Raji (cell line): ENCODE data around the gene CAMK1.

Experiments used
- POLR2A ChIP-seq: IDR thresholded peaks from 2 replicates; pipeline ENCODE4 v1.6.1; 2011; ENCODE audit warnings: low read depth, low read length, control low read depth; ENCODE audit not compliant: insufficient read depth

Gene CAMK1

GRCh38 chr3:9743548-9743947 lies 26.2 kb downstream of the CAMK1 start:
- no peak for TF ChIP-seq POLR2A

DNA sequence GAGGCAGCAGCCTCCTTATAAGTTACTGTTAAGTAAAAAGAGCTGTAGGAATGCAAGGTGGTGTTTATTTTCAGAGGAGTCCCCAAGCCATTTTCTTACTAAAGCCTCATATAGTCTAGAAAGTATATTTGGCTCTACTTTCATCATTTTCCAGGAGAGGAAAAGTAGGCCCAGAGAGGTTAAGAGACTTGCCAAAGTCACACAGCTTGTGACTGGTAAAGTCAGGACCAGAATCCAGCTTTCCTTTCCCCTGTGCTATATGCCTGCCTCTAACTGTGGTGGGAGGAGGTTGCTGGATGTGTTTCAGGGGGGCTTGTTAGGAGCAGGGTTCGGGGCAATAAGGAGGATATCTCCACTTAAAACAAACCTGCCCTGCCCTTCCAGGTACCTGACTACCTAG lies 27.2 kb downstream of the CAMK1 start:
- no peak for TF ChIP-seq POLR2A

GRCh38 chr3:9739181-9739580 lies 30.6 kb downstream of the CAMK1 start:
- no peak for TF ChIP-seq POLR2A

GRCh38 chr3:9736831-9737230 lies 32.9 kb downstream of the CAMK1 start:
- no peak for TF ChIP-seq POLR2A

GRCh38 chr3:9732740-9733115 lies 37.0 kb downstream of the CAMK1 start:
- no peak for TF ChIP-seq POLR2A

DNA sequence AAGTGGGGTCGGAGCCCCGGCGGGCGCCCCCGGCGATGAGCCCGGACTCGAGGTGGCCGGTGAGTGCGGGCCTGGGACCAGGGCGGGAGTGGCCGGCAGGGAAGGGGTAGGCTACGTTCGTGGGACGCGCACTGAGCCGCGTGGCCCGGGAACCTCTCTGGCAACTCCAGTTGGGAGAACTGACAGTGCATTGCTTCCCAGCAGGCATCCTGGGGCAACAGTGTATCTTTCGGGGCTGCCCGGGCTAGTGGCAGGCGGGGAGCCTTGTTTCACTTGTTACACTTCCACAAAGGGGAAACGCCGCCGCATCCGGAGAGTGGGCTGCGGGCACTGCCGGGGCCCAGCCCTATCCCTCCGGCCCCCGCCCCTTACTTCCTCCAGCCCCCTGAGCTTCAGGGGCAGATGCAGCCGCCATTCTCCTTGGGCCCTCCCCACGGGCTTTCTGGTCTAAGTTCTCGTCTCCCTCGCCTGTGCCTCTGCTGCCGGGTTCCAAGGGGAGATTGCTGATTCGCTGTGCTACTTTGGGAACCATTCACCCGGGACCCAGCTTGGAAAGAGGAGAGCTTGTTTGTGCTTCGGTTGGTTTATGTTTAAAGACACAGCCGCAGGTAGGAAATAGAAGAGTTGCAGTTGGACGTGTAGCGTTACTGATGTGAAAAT lies 37.5 kb downstream of the CAMK1 start:
- TF ChIP-seq POLR2A = no peak; the same call in 1 of the 2 replicates

DNA sequence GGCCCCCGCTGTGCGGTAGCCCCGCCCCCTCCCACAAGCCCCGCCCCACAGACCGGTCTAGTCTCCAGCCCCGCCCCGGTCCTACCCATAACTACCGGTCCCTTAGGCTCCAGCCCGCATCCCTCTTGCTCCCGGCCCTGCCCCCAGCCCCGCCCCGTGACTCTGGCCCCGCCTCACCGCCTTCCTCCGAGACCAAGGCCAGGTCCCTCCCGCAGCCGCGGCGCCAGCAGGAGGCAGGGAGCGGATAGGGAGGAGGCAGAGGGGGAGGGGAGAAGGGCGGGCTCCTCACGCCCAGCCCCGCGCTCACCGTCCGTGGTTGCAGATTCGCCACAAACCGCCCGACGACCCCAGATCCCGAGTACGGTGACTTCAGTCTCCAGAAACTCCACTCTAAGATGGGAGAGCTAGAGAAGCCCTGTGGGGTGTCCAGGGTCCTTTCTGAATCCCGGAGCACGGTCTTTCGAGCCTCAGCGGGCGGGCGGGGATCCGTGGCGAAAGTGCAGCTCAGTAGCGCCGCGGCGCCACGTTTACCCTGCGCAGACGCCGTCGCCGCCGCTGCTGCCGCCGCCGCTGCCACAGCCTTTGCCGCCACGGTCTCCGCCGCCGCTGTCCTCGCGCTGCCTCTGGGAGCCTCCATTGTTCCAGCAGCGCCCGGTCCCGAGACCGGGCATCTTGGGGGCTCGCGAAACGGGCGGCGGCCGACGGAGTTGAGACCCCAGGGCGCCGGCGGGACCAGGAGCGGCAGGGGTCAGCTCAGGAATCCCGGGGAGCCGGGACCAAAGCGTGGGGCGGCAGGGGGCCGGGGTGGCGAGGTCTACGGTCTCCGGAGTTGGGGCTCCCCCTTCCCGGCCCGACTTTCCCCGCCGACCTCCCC lies 38.3 kb downstream of the CAMK1 start, which contains the start of gene BRPF1:
Gene BRPF1, plus strand, starts transcription at position 530 of the 874 bp plus-strand sequence. CDS start 2,406 bp downstream, outside the sequence.
- peak; percentile 61 for TF ChIP-seq POLR2A

DNA sequence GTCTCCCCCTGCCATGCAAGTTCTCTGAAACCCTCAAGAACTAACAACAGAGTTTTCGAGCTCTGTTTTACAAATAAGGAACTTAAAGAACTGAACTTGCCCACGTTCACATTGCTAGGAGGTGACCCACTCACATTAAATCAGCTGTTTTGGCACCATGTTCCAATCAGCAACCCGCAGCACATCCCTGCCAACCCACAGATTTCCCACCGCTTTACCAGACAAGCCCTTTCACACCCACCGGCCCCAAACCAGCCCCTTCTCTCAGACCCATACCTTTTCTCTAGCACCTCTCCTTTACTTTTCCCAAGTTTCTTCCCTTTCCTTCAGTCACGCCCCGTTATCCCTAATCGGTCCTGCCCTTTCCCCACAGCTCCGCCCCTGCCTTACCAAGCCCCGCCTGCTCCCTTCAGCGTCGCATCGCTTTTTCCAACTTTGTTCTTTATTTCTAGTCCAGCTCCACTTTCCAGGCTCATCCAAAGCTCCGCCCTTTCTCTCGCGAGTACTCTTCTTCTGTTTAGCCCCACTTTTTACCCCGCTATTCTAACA lies 39.0 kb downstream of the CAMK1 start:
- TF ChIP-seq POLR2A = no peak

DNA sequence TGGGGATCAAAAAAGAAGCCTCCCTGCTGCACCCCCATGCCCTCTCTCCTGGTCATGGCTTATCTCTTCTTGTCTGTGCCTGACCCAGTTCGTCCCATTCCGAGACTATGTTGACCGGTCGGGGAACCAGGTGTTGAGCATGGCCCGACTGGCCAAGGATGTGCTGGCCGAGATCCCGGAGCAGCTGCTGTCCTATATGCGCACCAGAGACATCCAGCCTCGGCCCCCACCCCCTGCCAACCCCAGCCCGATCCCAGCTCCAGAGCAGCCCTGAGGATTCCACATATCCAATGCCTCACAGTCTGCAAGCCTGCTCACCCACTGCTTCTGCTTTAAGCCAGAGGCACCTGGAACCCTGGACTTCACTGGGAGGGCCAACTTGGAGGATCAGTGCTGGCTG lies 40.3 kb downstream of the CAMK1 start:
- TF ChIP-seq POLR2A = no peak

- TF ChIP-seq POLR2A = no peak
Measured at GRCh38 chr3:9727743-9728142, 42.0 kb downstream of the CAMK1 start.

DNA sequence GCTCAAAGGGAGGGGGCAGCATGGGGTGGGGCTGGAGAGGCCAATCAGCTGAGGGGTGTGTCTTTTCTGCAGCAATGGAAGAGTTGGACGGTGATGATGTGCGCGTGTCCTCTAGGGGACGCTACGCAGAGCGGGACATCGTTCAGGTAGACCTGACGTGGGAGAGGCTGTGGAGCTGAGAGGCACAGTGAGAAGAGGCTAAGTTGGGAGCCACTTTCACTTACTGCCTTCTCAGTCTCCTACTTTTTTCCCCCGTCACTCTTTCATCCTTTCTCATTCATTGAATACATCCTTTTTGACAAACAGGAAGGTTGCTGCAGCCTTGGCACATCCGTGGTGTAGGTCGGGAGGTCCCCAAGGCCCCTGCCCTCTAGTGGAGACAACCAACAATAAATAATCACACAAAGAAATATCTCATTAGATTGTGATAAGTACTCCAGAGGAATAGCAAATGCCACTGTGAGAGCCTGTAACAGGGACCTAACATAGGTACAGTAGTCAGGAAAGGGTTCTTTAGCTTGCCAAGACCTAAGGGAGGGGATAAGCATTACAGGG lies 42.6 kb downstream of the CAMK1 start:
- TF ChIP-seq POLR2A = no peak

DNA sequence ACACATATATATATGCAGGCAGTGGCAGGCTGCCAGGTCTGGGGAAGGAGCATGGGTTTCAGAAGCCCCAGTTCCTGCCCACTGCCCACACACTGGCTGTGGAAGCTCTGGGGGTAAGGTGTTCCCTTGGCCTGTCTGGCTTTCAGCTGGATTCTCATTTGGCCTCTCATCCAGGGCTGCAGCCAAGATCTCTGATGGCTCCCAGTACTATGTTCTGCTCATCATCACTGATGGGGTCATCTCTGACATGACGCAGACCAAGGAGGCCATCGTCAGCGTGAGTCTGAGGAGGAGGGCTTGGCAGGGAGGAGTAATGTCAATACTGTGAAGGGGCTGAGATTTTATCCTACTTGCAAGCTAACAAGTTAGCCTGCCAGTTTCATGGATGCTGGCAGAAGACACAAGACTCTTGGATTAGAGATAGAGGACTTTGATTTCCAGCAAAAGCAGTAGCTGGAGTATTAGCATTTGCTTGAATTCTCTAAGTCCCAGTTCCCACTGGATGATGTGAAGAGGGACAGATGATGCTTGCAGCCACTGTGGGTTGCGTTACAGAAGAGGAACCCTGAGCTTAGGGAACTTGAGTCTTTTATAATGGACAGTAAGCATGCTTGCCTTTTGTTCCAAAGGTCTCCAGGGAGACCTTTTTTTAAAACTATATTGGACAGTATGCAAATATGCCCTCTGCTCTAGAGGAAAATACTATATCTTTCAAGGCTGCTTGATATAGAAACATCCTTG lies 43.8 kb downstream of the CAMK1 start:
- no peak for TF ChIP-seq POLR2A

- no peak for TF ChIP-seq POLR2A
Measured at GRCh38 chr3:9721700-9722060, 48.1 kb downstream of the CAMK1 start.

- TF ChIP-seq POLR2A = no peak
Measured at GRCh38 chr3:9721015-9721699, 48.6 kb downstream of the CAMK1 start.
